GM12865 (cell line): Measurements from ENCODE around the gene NFIX.

Experiments used
- DNase-seq: peaks from one replicate; pipeline ENCODE4 v3.0.0; 2010; ENCODE audit warnings: low read depth
- H3K4me3 ChIP-seq: 2 replicates; pipeline ENCODE4 v1.5.1; 2011; ENCODE audit warnings: mild to moderate bottlenecking, low read depth, low read length, control low read depth
- TF ChIP-seq, protein P1 (sequence below): IDR thresholded peaks from 2 replicates; pipeline ENCODE4 v1.5.1; 2011; ENCODE audit warnings: low read length, control low read depth, low read depth, inconsistent platforms; ENCODE audit not compliant: insufficient read depth; ENCODE audit errors: missing control alignments

NFIX gene

DNA sequence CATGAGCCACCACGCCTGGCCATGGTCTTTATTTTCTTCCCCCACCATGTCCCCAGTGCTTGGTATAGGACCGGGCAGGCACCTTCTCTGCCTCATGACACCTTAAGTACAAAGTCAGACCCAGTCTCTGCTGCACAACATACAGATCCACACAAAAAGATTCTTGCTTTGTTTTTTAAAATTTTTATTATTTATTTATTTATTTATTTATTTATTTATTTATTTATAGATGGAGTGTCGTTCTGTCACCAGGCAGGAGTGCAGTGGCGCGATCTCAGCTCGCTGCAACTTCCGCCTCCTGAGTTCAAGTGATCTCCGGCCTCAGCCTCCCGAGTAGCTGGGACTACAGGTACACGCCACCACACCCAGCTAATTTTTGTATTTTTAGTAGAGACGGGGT is 2.5 kb upstream of the NFIX start:
- TF ChIP-seq, protein P1, sequence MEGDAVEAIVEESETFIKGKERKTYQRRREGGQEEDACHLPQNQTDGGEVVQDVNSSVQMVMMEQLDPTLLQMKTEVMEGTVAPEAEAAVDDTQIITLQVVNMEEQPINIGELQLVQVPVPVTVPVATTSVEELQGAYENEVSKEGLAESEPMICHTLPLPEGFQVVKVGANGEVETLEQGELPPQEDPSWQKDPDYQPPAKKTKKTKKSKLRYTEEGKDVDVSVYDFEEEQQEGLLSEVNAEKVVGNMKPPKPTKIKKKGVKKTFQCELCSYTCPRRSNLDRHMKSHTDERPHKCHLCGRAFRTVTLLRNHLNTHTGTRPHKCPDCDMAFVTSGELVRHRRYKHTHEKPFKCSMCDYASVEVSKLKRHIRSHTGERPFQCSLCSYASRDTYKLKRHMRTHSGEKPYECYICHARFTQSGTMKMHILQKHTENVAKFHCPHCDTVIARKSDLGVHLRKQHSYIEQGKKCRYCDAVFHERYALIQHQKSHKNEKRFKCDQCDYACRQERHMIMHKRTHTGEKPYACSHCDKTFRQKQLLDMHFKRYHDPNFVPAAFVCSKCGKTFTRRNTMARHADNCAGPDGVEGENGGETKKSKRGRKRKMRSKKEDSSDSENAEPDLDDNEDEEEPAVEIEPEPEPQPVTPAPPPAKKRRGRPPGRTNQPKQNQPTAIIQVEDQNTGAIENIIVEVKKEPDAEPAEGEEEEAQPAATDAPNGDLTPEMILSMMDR, result no peak
- DNase-seq, result no peak
- no peak overlapping the region for H3K4me3 ChIP-seq

DNA sequence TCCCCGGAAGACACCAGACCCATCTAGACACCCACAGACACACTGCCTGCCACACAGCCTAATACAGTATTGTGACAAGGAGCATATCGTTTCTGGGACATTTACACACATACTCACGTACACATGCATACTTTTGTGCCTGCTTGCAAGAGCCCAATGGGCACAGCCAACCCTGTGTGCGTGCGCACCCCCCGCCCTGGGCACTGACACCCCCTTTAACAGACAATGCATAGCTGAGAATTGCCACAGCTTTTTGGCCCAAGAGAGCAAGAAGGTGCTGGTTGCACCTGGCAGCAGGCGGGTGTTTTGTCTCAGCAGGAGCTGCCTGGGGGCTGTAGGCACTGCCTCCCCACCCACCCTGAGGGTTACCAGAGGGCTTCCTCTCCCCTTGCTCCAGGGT is 1.7 kb upstream of the NFIX start:
- TF ChIP-seq, protein P1, result no peak
- DNase-seq, result no peak
- no peak overlapping the region for H3K4me3 ChIP-seq

- no peak for DNase-seq
- no peak overlapping the region for H3K4me3 ChIP-seq
- TF ChIP-seq, protein P1, result no peak
Observed at GRCh38 chr19:12995596-12996405, 526 bp downstream of the NFIX start.

DNA sequence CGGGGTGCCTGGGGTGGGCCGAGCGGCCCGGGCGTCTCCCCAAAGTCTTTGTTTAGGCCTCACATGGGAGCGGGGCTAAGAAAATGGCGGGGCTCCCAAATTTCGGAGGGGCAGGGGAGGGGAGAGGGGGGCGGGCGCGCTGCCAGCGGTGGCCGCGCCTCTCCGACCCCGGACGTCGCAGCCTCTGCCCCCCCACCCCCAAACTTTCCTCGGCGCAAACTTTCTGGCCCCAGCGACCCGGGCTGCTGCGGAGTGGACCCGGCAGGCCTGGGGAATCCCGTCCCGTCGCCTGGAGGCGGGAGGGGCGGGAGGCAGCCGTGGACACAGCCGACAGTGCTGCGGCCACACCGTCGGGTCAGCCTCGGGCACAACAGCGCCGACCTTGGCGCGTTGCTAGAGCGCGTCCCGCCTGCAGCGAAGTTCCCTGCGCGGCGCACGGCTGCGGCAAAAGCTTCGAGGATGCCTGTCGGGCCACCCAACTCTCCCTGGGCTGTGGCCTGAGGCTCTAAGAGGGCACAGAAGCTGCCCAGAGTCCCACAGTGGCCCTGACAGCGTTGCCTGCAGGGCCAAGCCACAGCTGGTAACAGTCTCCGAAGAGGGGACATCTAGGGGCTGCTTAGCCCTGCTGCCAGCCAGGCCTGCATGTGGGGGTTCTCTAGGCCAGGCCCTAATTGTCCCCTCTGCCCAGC is 1.3 kb downstream of the NFIX start:
- no peak for DNase-seq
- H3K4me3 ChIP-seq, result no peak overlapping the region
- TF ChIP-seq, protein P1, result no peak

DNA sequence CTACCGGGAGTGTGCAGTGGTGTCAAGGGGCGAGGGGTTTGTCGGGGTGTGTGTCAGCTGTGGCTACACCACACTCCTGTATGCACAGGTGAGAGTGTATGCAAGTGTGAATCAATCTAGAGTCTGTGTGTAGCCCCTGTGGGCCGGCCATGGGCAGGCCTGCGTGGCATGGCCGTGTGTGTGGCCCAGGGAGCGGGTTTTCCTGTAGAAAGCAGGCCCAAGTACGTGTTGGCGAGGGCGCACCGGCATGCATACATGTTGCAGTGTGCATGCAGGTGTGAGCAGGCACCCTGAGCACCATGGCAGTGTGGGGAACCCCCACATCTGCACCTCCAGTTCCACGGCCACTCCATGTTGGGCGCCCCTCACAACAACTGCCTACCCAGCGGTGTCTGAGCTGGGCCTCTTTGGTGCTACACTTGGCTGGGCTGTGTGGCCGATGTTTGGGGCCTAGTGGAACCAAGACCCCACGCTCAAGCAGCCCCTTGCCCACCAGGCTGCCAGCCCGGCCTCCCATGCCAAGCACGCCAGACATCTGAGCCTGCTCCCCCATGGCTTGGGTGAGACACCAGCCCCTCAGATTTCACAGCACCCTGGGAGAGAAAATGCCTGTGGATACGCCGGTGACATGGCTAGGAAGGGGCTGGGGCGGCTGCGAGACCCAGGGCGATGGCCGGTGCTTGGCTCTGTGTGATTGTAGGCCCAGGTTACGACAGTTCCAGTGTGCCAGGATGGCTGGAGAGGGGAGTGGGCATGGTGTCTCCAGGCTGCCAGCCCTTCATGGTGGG is 2.1 kb downstream of the NFIX start:
- TF ChIP-seq, protein P1, result no peak
- no peak for DNase-seq
- no peak overlapping the region for H3K4me3 ChIP-seq

DNA sequence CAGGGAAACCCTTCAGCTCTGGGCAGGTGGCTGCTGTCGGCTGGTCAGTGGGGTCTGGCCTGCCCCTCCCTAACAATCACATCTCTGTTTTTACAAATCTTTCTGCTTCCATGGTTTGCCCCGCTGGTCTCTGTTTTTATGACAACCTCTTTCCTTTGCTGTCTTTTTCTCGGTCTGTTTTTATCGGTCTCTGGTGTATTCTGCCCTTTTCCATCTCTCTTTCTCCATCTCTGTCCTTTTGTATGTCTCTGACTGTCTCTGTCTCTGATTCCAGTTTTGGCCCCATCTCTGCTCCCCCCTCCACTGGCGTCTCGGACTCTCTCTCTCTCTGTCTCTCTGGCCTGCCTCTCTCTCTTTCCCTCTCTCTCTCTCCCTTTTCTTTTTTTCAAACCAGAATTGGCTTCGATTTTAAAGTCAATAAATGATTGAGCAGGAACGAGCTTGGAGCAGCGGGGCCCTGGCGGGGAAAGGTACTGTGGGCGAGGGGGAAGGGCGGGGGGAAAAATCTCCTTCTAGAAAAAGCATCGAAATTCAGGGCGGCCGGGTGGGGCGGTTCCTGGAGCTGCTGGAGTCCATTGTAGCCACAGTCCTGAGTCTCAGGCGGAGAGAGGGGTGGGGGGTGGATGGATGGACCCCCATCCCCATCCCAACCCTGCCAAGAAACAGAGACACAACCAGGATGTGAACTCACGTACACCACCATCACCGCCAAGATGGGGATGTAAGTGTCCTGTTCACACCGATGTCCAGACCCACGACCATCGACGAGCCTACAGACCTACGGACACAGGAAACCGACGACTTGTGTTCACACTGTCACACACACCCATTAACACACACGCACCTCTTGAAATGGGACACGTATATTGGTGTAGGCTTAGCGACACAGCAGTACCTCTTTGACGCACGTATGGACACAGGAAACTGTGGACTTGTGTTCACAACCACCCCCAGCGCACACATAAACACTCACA is 3.0 kb downstream of the NFIX start:
- DNase-seq, result no peak
- no peak overlapping the region for H3K4me3 ChIP-seq
- TF ChIP-seq, protein P1, result no peak
